Measurements from ENCODE around the gene IHH. TPM values are rescaled to one million over a fixed set of nuclear protein-coding genes. Genes with fewer than 3 reads are reported as not detected.

IHH gene
- total RNA-seq, 1 experiment from 2014 or later = 0.11 TPM

- no peaks in the 10 kb centered on the region; the same call in 1 of the 2 replicates for H3K36me3 Mint-ChIP-seq
- ATAC-seq (peak; percentile 88), DNase-seq (ENCODE audit: low spot score) (peak; percentile 66)
- H3K4me1 Mint-ChIP-seq = peaks cover 6% of the 10 kb centered on the region
- peak; percentile 79 for TF ChIP-seq PRDM15 (CRISPR knock-in tag; IDR thresholded peaks at IDR 0.05)
- no peak for TF ChIP-seq GTF2I (CRISPR knock-in tag; conservative IDR thresholded peaks at IDR 0.05)
- TF ChIP-seq CTCF (IDR thresholded peaks at IDR 0.05) = peak; percentile 70
- CTCF ChIA-PET = interaction anchor here (0.6 to 6.0 kb wide), 44 partner anchors 9 to 271 kb away, joined by 3 to 87 read pairs (median 6); partner anchors contain the start of genes CFAP65, IHH and TUBA4B
- H3K9me3 Mint-ChIP-seq = no peaks in the 10 kb centered on the region
- H3K4me3 Mint-ChIP-seq = no peak overlapping the region
- no peak overlapping the region for H3K27ac Mint-ChIP-seq
- no peaks in the 10 kb centered on the region for H3K27me3 Mint-ChIP-seq (ENCODE audit: low read depth)
- POLR2A ChIA-PET = interaction anchor here (0.6 kb wide), 1 partner anchor 205 kb away, joined by 3 read pairs; no protein-coding TSS in a partner anchor
These were observed 12.8 kb upstream of the IHH start for GRCh38 chr2:219073413-219074129.

- no peaks in the 10 kb centered on the region for H3K9me3 Mint-ChIP-seq
- H3K27me3 Mint-ChIP-seq (ENCODE audit: low read depth) = no peaks in the 10 kb centered on the region; the same call in 1 of the 2 replicates
- TF ChIP-seq USF1 (CRISPR knock-in tag; IDR thresholded peaks at IDR 0.05) (no peak), ZNF281 (CRISPR knock-in tag; IDR thresholded peaks at IDR 0.05) (no peak), ZNF396 (CRISPR knock-in tag; IDR thresholded peaks at IDR 0.05; ENCODE audit: borderline replicate concordance) (no peak), MLX (CRISPR knock-in tag; IDR thresholded peaks at IDR 0.05) (no peak), TEAD1 (CRISPR knock-in tag; IDR thresholded peaks at IDR 0.05) (no peak), MXD4 (CRISPR knock-in tag; IDR thresholded peaks at IDR 0.05; ENCODE audit: borderline replicate concordance) (no peak), CREB1 (CRISPR knock-in tag; IDR thresholded peaks at IDR 0.05) (no peak), CBFB (CRISPR knock-in tag; IDR thresholded peaks at IDR 0.05; ENCODE audit: low read depth) (no peak), ZNF512 (CRISPR knock-in tag; IDR thresholded peaks at IDR 0.05; ENCODE audit: borderline replicate concordance) (no peak), HMGA2 (CRISPR knock-in tag; IDR thresholded peaks at IDR 0.05) (no peak), E2F5 (CRISPR knock-in tag; IDR thresholded peaks at IDR 0.05) (no peak), GTF2I (CRISPR knock-in tag; conservative IDR thresholded peaks at IDR 0.05) (no peak), ERG (CRISPR knock-in tag; IDR thresholded peaks at IDR 0.05) (no peak)
- no peak overlapping the region for H3K27ac Mint-ChIP-seq
- no peak for ATAC-seq
- POLR2A ChIA-PET = interaction anchor here (0.6 kb wide), 1 partner anchor 206 kb away, joined by 3 read pairs; no protein-coding TSS in a partner anchor
- no peak for DNase-seq (ENCODE audit: low spot score)
- no peaks in the 10 kb centered on the region; the same call in 1 of the 2 replicates for H3K36me3 Mint-ChIP-seq
- H3K4me1 Mint-ChIP-seq = peaks cover 6% of the 10 kb centered on the region
- no peak overlapping the region for H3K4me3 Mint-ChIP-seq
- CTCF ChIA-PET = interaction anchor here (0.6 to 6.0 kb wide), 41 partner anchors 9 to 272 kb away, joined by 3 to 87 read pairs (median 6); partner anchors contain the start of genes CFAP65, IHH and TUBA4B
These were observed 12.1 kb upstream of the IHH start for GRCh38 chr2:219072741-219073250.
